Right renal pelvis (tissue), 4 donors: ENCODE results near the gene ASB1. TPM values are rescaled to one million over a fixed set of nuclear protein-coding genes. Genes with fewer than 3 reads are reported as not detected.
"Not testable (repeated sequence)": the region's sequence is repeated elsewhere in the genome, so short reads cannot be mapped to it uniquely, and the experiment has no call there.

Source experiments
- DNase-seq, 4 donors: peaks; one replicate each; pipeline ENCODE4 v3.0.0-alpha.2; 2013; ENCODE audit warnings: low read depth in 4 of 4, low spot score in 3 of 4, missing footprints in 1 of 4
- polyA plus RNA-seq, 4 donors: library from polyadenylated mRNA; unstranded; fragments of 120-200 nt; gene quantifications; one replicate each; pipeline ENCODE4 v1.2.1, GENCODE V29; 2013; ENCODE audit not compliant: insufficient read length in 4 of 4

ASB1 gene
- polyA plus RNA-seq, 4 donors: 28.4 to 31.9 (median 31.2) TPM

GRCh38 chr2:238403632-238404405 lies 22.9 kb upstream of the ASB1 start:
- no peak for DNase-seq

- no peak for DNase-seq
Observed at GRCh38 chr2:238404406-238405216, 22.1 kb upstream of the ASB1 start.

- DNase-seq: not testable (repeated sequence)
Observed at GRCh38 chr2:238405217-238405555, 21.5 kb upstream of the ASB1 start.

GRCh38 chr2:238406221-238406997 lies 20.3 kb upstream of the ASB1 start:
- no peak for DNase-seq

- DNase-seq: no peak
Observed at GRCh38 chr2:238406998-238407285, 19.8 kb upstream of the ASB1 start.

- no peak for DNase-seq
Observed at GRCh38 chr2:238407566-238407965, 19.2 kb upstream of the ASB1 start.

- DNase-seq: no peak
Observed at GRCh38 chr2:238408615-238409340, 17.9 kb upstream of the ASB1 start.

- no peak for DNase-seq
Observed at GRCh38 chr2:238409341-238410199, 17.2 kb upstream of the ASB1 start.

GRCh38 chr2:238412067-238412767 lies 14.5 kb upstream of the ASB1 start:
- DNase-seq: no peak

GRCh38 chr2:238413368-238413767 lies 13.4 kb upstream of the ASB1 start:
- no peak for DNase-seq

- DNase-seq: no peak
Observed at GRCh38 chr2:238415036-238415764, 11.5 kb upstream of the ASB1 start.

GRCh38 chr2:238415893-238416292 lies 10.8 kb upstream of the ASB1 start:
- no peak for DNase-seq

GRCh38 chr2:238418196-238418998 lies 8.3 kb upstream of the ASB1 start:
- DNase-seq: no peak

- DNase-seq: no peak
Observed at GRCh38 chr2:238418999-238419546, 7.7 kb upstream of the ASB1 start.

- DNase-seq: no peak
Observed at GRCh38 chr2:238420442-238420841, 6.3 kb upstream of the ASB1 start.

- no peak for DNase-seq
Observed at GRCh38 chr2:238420878-238421694, 5.6 kb upstream of the ASB1 start.

- DNase-seq: no peak
Observed at GRCh38 chr2:238421695-238422035, 5.1 kb upstream of the ASB1 start.
